Activated CD8-positive, alpha-beta memory T cell treated with anti-CD3 and anti-CD28 coated beads, Interleukin-2, amount 50 U/mL, for 1 hour (primary cell): ENCODE results near the gene TMEM221.

Experiments used
- DNase-seq: peaks from one replicate; pipeline ENCODE4 v3.0.0-alpha.2; 2020; ENCODE audit errors: extremely low read depth

The TMEM221 gene

DNA sequence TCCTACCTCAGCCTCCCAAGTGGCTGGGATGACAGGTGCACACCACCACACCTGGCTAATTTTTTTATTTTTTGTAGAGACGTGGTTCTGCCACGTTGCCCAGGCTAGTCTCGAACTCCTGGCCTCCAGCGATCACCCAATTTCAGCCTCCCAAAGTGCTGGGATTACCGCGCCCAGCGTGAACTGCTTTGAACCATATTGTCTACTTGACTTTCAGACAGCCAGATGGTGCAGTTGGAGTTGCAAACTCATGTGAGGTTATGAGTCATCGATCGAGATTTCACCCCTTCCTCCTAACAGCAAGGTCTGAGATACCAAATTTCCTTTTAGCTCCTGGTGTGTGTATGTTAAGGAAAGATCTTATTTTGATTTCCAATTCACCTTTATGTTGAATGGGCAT is 24.6 kb upstream of the TMEM221 start:
- no peak for DNase-seq

DNA sequence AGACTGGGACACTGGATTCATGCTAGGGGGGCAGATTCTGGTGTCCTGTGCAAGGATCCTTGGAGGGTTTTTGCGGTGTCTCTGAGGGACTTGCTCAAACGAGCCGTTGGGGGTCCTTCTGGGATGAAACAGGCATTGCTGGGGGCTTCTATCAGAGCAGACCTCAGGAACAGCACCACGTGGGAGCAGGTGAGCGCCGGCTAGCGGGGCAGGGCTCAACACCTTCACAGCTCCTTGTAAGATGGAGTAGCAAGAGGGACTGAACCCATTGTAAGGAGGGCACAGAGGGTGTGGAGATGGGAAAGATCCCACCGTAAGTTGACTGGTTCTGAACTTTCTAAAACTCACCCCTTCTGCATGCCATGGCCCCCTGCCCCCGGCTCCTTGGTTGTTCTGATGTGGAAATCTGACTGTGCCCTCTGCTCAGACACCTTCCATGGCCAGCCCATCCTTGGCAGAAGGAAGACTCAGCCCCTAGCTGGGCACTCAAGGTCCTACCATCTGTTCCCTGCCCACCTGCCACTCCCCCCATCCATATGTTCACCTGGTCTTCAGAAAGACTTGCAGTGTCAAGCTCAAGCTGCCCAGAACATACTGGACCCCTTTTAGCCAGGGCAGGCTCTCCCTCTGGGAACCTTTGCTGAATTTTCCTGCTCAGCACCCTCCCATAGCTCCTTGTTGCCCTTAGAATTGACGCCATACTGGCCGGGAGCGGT is 23.1 kb upstream of the TMEM221 start:
- no peak for DNase-seq

DNA sequence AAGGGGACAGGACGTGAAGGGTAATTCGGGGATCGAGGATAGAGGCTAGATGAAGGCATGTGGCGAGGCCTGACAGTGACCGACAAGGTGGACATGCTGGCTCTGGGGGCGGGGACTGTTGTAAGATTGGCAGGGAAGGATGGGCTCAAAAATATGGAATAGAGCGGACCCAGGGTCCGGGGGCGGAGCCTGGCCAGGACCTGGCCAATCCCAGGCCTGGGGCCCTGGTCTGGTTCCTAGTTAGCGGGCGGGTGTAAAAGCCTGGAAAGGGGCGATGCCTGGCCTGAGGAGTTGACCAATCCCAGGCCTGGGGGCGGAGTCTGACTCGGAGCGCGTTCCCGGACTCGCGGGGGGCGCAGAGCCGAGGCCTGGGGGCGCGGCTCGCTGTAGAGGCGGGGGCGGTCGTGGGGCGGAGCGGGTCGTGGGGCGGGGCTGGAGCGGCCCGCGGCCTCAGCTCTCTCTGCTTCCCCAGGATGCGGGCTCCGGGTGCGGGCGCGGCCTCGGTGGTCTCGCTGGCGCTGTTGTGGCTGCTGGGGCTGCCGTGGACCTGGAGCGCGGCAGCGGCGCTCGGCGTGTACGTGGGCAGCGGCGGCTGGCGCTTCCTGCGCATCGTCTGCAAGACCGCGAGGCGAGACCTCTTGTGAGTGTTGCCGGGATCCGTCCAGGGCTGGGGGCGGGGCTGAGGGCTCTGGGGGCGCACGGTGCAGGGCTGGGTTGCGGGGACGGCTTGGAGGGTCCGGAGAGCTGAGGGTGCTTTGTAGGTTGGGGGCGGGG is 21.8 kb upstream of the TMEM221 start, which contains the start of gene SLC27A1:
TSS of gene SLC27A1 (plus strand) at position 457 of the 774 bp plus-strand sequence. CDS start at position 474, 17 bp downstream.
- peak; percentile 78 for DNase-seq

DNA sequence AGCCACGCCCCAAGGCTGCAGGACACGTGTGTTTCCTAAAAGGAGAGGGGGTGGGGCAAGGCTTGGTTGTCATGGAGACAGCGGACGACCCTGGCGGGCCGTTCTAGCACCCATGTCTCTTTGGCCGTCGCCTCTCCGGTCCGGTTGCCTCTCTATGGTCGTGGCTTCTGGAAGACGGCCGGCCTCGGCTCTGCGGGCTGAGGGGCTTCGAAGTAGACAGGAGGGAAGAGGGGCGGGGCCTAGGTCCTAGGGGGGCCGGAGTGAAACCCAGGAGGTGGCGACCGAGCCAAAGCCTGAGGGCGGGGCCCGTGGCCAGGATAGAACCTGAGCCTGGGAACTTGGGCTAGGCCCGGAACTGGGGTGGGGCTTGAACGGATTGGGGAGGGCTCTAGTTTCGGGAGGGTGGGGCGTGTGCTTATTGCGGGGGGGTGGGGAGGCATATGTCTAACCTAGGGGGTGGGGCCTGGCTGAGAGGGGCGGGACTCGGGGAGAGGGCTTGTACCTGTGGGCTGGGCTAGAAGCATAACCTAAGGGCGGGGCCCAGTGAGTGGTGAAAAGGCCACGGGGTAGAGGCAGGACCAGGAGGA is 21.1 kb upstream of the TMEM221 start:
- peak; percentile 86 for DNase-seq

DNA sequence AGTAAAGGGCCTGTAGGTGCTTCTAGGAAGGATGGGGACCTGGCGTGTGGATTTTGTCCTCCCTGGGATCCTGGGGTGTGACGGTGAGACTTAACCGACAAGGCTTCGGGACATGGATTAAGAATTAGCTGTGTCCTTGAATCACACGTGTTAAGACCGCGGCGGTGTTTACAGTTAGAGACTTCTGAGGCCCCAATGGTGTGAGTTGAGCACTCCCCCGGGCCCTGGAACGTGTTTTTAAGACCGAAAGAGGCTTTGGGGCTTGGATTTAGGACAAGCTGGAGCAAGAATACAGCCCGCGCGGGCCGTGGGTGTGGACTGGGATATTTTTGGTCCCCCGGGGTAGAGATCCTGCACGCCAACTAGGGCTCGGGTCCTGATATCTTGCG is 20.6 kb upstream of the TMEM221 start:
- DNase-seq = no peak

DNA sequence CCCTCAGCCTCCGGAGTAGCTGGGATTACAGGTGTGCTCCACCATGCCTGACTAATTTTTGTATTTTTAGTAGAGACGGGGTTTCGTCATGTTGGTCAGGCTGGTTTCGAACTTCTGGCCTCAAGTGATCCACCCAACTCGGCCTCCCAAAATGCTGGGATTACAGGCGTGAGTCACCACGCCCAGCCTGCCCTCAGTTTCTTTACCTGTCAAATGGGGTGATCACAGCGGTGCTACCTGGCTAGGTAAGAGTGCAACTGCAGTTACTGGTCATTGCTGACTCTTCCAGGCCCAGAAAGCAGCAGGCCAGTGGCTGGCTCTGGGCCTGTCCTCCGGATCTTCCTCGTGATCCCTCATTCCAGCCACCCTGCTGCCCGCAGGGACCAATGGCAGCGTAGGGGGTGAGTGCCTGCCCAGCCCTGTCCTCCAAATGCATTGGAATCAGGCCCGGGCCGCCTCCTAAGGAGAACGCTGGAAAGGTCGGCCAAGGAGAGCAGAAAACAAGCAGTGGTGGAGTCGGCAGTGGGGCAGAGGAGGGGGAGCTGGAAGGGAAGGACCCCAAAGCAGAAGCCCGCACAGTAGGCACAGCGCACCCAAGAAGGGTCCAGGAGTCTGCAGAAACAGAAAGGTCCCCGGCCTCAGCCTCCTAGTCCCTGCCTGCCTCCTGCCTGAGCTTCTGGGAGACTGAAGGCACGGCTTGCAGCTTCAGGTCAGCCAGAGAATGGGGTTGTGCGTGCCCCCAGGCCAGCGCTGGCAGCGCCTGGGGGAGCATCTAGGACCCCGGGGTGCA is 20.0 kb upstream of the TMEM221 start:
- DNase-seq = no peak

DNA sequence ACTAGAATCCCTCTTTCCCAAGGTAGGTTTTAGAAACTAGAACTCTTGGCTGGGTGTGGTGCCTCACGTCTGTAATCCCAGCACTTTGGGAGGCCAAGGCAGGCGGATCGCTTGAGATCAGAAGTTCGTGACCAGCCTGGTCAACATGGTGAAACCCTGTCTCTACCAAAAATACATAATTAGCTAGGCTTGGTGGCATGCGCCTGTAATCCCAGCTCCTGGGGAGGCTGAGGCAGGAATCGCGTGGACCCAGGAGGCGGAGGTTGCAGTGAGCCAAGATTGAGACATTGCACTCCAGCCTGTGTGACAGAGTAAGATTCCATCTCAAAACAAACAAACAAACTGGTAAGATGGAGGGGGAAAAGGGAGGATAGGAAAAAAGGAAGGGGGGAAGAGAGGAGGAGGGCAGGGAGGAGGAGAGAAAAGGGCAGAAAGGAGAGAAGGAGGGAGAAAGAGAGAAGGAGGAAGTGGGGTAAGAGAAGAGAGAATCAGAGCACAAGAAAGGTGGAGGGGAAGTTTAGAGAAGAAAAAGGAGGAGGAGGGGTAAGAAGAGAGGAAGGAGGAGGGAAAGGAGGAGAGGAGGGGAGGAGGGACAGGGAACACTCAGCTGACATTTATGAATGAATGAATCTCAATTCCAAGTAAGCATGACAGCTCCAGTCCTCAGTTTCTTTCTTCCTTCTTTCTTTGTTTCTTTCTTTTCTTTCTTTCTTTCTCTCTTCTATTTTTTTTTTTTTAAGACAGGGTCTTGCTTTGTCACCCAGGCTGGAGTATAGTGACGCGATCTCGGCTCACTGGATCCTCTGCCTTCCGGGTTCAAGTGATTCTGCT is 19.2 kb upstream of the TMEM221 start:
- no peak for DNase-seq

DNA sequence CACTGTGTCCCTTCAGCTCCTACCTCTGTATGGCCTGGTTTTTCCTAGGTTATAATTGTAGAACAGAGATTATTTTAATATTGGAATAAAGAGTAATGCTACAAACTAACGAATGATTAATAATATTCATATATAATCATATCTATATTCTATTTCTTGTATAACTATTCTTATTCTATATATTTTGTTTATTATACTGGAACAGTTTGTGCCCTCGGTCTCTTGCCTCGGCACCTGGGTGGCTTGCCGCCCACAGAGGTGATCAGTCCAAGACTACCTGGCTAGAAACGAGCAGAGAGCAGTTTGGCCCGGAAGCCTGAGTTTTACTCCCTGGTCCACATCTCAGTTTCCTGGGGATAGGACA is 18.0 kb upstream of the TMEM221 start:
- no peak for DNase-seq

DNA sequence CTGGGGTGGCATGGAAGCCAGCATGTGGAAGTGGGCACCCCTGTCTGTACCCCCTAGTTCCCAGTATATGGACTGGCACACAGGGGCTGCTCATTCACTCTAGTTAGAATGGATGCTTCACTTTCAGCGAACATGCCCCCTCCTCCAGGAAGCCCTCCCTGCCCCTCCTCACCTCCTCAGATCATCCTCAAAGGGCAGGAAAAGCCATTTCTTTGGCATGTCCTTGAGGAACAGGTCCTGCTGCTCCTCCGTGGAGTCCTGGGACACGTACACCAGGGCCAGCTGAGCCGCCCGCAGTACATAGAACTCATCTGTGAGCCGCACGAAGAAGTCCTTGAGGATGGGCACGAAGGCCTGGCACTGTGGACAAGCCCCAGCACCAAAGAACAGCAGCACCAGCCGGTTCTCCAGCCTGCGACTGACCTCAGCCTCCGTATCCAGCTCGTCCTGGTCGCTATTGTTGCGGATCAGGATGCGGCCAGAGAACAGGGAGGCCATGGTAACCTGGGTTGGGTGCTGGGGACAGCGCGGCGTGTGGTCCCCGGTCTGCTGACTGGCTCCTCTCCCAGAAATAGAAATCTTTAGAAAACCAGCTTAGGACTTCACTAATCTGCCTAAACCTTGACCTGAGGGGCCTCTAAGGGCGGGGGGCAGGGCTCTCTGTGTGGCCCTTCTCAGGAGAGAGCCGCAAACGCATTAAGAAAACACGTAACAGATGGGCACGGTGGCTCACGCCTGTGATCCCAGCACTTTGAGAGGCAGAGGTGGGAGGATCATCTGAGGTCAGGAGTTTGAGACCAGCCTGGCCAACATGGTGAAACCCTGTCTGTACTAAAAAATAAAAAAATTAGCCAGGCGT is 12.1 kb upstream of the TMEM221 start, which contains the start of gene NXNL1:
TSS of gene NXNL1 (minus strand) at position 555 of the 859 bp plus-strand sequence. CDS start at position 498, 57 bp downstream.
- no peak for DNase-seq

DNA sequence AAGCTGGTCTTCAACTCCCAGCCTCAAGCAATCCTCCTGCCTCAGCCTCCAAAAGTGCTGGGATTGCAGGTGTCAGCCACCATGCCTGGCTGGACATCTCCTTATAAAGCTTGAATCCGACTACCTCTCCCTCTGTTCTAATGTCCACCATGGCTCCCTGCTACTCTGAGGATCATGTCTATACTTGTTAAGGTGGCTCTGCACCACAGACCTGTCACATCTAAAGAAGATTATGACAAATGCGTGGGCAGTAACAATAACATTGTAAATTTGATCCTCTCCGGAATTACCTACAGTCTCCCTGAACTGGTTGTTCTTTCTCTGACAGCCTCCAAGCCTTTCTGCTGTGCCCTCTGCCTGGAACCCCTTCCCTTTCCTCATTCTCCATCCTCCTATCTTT is 10.5 kb upstream of the TMEM221 start:
- no peak for DNase-seq

DNA sequence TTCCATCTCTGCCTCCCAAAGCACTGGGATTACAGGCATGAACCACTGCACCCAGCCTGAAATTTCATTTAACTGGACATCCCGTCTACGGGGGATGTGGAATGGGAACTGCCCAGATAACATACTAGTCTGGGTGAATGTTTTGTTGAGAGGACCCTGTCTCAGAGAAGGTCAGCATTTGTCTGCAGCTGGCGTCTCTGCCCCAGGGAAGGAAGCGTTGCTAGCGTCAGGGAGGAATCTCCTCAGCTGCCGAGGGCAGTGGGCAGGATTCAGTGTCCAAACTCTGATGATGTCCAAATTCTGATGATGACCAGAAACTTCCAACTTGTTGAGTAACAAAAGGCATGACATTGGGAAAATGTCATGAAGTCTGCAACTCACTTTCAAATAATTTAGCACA is 9.1 kb upstream of the TMEM221 start:
- DNase-seq = no peak

DNA sequence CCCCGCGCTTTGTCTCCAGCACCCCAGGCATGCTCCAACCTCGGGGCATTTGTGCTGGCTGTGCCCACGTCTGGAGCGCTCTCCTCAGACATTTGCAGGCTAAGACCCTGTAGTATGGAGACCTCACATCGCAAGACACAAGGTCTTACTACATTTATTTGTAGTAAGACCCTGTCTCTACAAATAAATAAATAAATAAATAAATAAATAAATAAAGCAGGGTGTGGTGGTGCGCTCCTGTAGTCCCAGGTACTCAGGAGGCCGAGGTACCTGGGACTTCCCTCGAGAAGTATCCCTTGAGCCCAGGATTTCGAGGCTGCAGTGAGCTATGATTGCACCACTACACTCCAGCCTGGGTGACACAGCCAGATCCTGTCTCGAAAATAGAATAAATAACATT is 7.7 kb upstream of the TMEM221 start:
- DNase-seq = no peak

DNA sequence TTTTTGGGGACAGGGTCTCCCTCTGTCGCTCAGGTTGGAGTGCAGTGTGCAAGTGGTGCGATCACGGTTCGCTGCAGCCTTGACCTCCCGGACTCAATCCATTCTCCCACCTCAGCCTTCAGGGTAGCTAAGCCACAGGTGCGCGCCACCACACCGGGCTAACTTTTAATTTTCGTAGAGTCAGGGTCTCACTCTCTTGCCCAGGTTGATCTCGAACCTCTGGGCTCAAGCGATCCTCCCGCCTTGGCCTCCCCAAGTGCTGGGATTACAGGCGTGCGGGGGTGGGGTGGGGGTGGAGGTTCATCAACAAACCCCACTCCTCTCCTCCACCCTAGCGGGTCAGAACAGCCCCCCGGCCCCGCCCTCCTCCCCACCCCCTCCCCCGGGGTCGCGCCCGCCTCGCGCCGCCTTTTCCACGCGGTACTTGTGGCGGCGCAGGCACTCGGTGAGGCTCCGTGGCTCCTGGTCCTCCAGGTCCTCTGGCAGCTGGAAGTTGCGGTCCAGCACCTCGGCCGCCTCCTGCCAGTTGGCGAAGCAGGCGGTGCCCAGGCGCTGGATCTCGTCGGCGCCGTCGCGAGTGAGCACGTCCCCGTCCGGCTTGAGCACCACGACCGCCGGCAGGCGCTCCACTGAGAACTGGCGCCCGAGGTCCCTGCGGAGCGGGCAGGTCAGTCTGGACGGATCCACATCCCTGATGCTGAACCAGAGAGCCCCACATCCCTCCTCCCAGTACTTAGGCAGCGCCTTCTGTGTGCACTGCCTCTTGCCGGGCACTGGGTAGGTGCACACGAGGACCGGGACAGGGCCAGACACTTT is 7.0 kb upstream of the TMEM221 start:
- DNase-seq = no peak

DNA sequence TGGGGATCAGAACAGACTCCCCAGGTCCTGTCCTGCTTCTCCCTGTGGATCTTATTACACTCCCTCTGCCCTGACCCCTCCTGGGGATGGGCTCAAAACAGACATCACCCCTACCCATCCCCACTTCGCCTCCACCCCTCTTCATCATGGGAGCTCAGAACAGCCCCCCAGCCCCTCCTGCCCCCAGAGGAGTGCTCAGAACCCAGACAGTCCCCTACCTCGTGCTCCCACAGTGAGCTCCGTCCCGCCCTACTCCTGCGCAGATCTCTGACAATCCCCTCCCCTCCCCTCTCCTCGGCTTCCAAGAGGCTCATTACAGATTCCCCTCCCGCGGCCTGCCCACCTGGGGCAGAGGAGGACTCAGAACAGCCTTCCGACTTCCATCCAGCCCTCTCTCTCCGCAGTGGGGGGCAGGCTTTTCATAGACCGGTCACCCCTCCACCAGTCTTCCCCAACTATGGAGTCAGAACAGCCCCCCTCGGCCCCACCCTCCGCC is 6.2 kb upstream of the TMEM221 start:
- DNase-seq = no peak

DNA sequence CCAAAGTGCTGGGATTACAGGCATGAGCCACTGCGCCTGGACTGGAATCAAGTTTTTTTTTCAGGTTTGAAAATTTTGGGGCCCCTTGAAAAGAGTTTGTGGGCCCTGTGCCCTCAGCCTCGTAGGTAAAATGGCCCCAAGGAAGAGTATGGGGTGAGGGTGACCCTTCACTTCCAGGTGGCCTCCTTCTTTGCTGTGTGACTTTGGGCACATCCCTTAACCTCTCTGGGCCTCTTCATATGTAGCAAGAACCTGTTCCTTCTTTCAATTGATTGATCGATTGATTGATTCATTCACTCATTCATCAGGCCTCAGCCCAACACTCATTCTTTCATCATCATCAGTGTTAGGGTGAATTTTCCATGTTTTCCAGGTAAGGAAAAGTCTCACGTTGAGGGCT is 3.4 kb upstream of the TMEM221 start:
- no peak for DNase-seq

DNA sequence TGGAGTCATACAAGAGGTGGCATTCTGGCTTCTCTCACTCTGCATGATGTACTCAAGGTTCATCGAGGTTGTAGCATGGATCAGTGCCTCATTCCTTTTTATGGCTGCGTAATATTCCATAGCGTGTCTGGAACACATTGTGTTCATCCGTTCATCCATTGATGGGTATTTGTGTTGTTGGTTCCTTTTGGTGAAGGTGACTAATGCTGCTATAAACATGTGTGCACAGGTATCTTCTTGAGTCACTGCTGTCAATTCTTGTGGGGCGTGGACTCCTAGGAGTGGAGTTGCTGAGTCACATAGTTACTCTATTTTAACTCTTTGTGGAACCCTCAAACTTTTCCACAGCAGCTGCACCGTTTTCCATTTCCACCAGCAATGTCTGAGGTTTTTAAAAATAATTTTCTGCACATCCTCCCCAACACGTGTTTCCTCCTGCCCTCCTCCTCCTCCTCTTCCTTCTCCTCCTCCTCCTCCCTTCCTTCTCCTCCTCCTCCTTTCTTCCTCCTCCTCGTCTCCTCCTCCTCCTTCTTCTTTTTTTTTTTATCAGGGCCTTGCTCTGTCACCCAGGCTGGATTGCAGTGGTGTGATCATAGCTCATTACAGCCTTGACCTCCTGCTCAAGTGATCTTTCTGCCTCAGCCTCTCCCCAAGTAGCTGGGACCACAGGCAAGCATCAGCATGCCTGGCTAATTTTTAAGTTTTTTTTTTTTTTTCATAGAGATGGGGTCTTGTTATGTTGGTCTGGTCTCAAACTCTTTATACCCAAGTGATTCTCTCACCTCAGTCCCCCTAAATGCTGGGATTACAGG is 2.0 kb upstream of the TMEM221 start:
- no peak for DNase-seq

DNA sequence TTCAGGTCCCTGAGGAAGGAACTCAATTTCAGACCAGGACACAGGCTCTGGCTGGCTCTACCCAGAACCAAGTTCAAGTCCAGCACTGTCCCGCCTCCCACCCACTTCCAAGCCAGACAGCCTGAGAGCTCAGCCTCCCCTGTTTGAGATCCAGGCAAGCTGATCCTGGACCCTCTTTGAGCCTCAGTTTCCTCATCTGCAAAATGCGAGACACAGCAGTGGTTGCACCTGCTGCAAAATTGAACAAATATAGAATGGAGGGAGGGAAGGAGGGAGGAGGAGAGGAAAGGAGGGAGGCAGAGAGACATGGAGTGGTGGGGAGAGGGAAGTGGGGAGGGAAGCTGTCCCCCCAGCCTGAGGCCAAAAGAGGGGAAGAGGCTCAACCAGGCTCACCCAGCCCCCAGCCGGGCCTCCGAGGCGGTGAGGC is 751 bp downstream of the TMEM221 start:
- DNase-seq = no peak

DNA sequence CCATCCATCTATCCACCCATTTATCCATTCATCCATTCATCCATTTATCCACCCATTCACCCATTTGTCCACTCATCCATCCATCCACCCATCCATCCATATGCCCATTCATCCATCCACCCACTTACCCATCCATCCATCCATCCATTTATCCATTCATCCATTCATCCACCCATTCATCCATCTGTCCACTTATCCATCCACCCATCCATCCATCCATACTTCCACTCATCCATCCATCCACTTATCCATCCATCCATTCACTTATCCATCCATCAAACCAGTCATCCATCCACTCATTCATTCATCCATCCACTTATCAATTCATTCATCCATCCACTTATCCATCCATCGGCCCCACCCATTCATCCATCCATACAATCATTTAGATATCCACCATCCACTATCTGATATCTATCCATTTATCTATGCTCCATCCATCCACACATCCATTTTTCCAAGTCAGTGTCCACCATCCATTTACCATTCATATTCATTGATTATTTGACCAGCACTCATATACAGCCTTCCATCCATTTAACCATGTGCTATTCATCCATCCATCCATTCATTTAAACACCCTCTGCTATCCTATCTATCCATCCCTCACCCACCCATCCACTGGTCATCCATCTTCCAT is 2.8 kb downstream of the TMEM221 start:
- no peak for DNase-seq
